DMS 273 (cell line): Measurements from ENCODE around the gene MGARP.

Experiments
- DNase-seq: peaks from one replicate; lab custom pipeline; 2025; ENCODE audit not compliant: unreplicated experiment; lab: John Stamatoyannopoulos, UW

Gene MGARP

DNA sequence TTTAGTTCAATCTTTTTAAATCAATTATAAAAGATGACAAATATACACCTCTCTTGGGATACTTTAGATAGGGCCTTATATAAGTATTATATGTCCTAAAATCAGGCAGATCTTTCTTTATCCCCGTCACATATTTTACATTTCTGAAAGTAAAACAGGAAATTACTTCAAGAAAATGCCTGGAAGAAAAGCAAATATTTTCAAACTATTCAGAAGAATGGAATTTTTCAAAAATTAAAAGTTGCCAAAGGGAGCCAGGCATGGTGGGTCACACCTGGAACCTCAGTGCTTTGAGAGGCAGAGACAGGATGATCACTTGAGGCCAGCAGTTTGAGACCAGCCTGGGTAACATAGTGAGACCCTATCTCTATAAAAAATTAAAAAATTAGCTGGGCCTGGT lies 34.4 kb downstream of the MGARP start:
- DNase-seq: no peak

DNA sequence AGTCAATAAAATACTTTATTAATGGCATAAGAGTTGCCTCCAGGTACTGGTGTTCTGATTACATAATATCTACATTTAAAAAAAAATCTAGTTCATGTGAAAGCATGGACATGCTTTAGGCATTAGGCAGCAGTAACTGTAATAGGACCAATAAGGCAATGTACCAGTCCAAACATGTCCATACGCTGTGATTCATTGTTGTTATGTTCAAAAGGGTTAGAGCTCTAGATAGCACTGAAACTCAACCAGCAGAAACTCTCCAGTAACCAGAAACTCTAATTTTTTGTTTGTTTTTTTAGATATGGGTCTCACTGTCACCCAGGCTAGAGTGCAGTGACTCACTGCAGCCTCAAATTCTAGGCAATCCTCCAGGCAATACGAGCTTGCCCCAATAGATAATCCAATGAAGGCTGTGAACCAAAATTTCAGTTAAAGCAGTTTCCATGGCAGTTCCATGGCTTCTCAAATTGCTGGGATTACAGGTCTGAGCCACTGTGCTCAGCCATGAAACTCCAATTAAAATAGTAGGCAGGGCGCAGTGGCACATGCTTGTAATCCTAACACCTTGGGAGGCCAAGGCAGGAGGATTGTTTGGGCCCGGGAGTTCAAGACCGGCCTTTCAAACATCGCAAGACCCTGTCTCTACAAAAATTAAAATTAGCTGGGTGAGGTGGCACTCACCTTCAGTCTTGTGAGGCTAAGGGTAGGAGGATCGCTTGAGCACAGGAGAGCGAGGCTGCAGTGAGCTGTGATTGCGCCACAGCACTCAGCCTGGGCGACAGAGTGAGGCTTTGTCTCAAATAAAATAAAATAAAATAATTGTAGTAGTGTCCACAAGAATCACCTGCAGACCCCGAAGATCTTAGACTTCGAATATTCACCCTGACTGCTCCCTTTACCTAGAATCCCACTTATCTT lies 36.3 kb downstream of the MGARP start:
- peak; percentile 36 for DNase-seq

DNA sequence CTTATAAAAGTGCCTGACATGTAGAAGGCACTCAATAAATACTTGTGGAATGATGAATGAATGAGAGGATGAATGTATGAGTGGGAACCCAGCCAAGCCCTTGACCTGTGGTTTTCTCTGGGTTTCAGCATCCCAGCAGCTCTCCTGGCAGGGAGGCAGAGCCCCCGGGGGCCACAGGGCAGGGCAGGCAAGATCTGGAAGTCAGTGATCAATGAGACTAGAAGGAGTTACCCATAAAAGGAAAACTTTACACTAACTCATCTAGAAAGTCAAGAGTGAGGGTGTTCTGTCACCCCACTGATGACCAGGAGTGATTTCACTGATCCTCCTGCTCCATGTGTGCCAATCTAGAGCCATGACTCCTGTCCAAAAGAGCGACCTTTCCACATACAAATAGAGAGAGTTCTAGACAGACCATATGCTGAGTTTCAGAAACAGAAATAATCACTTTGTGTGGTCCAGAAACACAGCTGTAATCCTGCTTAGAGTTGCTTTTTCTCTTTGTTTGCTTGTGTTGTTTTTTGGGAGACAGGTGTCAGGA lies 37.4 kb downstream of the MGARP start:
- DNase-seq: no peak

DNA sequence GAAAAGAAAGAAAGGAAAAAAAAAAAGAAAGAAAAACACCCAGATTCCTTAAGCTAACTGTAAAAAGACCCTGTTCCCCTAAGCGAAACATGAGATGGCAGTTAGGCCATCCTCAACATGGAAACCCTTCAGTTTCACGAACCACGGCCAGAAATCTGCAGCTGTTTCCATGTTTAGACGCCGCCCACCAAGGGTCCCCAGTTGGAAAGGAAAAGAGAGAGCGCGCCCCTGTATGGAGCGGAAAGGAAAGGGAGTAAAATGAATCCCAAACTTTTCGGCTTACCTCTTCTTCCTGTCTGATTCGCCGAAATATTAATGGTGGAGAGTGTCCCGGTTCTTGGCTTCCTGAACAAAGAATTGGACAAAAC lies 38.3 kb downstream of the MGARP start:
- DNase-seq: no peak

DNA sequence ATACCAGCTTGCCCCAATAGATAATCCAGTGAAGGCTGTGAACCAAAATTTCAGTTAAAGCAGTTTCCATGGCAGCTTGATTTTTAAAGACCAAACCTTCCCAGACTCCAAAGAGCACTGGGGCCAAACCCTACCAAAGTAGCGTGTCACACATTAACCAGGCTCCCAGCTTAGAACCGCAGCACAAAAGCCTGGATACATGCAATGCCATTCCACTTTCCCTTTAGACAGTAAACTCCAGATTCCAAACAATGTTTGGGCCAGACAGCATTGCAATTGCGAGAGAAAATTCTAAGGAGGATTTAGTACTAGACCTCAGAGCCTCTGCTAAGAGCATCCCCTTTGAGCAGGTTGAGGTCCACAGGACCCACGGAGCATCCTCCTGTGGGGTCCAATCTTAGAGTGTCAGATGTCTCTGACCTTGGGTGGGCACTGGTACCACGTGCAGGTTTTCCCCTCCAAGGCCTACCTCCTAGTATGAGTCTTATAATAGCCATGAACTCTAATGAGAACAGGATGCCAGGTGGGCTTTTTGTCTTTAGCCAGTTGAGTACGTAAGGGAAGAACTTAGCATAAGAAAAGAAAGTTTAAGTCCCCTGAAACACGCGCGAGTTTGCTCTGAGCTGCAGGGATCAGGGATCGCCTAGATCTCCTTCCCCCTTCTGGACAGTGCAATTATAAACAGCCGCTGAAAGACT lies 38.8 kb downstream of the MGARP start:
- DNase-seq: no peak

DNA sequence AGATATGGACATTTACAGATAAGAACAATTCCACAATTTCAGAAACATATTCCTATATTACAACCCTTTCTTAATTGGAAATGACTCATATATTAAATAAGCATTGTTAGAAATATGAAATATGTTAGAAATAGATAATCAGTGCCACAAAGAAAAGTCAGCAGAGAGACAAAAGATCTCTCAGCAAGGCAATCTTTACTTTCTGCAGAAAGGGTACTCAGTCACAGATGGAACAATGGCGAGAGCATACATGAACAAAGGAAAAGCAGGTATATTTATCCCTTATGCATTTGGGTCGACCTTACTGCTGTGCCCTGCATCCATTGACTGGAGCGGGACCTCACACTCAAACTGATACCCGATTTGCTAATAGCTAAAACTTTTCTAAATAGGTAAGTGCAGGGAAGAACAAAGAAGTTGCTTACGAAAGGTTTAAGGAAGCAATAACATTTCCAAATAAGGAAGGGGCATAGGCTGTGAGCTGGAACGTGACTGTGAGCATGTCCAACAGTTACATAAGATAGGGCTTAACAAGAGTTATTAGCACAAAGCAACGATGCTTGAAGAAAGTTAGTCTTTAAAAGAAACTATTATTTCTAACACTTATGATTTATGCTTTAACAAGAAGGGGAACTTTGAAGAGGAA lies 40.8 kb downstream of the MGARP start:
- no peak for DNase-seq

DNA sequence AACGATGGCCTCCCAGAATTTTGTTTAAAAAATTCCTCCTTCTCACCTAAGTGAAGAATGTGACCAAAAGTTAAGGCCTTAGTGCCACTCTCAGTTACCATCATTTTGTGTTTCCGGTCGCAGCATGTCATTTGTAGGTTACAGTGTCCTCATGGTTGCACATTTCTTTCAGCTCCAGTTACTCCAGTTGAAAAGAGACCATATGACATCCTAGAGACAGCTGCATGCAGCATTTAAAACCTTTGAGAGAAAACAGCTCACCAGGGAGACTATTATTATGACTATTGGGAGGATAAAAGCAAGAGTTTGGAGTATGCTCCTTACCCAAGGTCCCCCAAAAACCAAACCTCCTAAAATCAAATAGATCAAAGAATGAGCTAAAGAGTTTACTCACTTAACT lies 45.8 kb downstream of the MGARP start:
- no peak for DNase-seq

DNA sequence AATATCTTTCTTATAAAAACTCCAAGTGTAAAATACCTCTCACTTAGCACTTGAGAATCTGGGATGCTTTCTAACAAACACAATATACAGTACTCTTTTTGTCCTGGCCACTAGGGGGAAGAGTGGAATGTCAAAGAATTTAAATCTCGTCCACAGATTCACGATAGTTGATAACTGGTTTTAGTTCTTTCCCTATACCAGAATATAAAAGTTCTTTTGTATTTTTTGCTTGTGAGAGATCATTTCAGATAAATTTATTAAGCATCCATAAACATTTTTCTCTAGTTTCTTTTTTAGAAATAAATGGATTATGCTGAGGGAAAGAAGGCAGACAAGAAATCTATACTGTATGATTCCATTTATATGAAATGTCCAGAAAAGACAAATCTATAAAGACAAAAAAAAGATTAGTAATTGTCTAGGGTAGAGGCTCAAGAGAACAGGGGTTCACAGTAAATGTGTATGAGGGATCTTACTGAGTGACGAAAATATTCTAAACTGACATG lies 50.4 kb downstream of the MGARP start:
- DNase-seq: peak; percentile 67

DNA sequence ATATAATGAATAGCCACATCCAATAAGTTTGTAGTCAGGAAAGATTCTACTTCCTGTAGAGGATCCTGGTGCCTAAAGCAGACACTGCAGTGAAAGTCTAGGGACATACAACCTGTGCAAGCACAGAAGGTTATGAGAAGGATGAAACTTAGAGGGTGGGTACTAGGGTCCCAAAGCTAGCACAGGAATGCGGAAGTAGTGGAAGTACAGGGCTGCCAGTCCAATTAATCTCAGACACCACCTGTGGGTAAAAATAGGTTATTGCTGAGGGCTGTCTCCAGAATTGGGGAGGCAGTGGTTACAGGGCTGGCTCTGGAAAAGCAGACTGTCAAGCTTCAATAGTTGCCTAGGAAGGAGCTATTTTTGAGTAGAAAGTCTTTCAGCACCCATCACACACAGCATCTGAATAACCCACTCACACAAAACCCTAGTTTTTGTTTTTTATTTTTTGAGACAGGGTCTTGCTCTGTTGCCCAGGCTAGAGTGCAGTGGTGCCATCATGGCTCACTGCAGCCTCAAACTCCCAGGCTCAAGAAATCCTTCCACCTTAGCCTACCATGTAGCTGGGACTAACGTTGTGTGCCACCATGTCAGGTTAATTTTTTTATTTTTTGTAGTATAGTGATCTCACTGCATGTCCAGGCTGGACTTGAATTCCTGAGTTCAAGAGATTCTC lies 52.2 kb downstream of the MGARP start:
- DNase-seq: peak; percentile 29

DNA sequence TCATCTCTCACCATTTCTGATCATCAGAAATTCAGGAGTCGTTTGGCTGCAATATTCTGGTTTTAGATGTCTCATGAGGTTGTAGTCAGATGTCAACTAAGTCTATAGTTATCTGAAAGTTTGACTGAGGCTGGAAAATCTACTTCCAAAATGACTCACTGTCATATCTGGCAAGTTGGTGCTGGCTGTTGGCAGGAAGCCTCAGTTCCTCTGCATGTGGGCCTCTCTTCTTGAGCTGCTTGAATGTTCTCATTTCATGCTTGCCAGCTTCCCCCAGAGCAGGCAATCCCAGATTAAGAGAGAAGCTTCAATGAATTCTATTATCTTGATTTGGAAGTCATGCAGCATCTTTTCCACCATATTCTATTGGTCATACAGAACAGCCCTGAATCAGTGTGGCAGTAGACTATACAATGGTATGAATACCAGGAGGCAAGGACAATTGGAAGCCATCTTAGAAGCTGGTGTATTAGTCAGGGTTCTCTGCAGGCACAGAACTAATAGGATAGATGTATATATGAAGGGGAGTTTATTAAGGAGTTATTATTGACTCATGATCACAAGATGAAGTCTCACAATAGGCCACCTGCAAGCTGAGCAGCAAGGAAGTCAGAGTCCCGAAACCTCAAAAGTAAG lies 56.2 kb downstream of the MGARP start:
- no peak for DNase-seq

DNA sequence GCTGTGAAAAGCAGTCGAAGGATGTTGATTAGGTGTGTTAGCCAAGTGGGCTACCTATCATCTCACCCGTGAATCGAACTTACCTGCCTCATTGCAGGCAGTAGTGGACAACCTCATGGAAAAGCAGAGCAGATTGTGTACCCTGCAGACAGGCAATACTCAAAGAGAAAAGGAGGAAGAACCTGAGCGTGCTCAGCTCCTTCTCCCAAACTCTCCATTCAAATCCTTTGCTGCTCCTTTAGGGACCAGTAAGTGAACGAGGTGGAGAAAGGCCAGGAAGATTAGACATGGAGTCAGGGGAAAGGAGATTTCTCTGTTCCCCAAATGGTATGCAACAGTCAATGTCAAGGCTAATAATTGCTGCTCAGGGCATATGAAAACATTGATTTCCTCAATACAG lies 57.8 kb downstream of the MGARP start:
- no peak for DNase-seq

DNA sequence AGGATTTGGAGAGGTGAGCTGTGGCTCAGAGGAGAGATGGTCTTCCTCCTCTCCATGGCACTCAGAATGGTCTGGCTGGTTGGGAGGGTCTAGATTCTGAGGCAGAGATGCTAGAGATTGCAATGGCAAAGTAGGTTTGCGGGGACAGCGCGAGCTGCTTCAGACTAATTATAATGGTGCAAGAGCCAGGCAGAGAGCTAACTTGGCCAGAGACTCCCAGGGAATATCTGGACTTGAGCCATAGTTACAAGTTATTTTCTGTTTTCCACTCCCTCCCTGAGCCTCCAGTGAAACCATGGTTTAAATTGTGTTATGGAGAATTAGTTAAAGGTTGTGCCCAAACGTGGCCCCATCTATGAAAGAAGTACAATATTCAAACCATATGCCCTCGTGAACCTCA lies 58.3 kb downstream of the MGARP start:
- DNase-seq: no peak

DNA sequence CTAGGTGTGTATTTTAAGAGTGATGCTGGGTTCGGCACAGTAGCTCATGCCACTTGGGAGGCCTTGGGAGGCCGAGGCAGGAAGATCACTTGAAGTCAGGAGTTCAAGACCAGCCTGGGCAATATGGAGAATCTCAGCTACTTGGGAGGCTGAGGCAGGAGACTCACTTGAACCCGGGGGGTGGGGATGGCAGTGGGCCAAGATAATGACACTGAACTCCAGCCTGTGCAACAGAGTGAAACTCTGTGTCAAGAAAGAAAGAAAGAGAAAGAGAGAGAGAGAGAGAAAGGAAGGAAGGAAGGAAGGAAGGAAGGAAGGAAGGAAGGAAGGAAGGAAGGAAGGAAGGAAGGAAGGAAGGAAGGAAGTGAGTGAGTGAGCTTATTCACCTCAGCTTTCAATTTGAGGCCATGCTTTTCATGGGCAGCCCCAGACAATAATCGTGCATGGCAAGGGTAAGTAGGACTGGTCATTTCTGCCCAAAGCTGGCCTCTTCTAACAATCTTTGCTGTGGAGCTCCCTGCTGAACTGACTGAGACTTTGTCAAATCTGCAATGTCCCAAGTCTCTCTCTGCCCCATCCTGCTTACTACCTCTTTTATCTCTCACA lies 60.5 kb downstream of the MGARP start:
- no peak for DNase-seq
